Activated CD4-positive, alpha-beta T cell treated with anti-CD3 and anti-CD28 coated beads, Interleukin-2, amount 50 U/mL, for 24 hours (primary cell): Measurements from ENCODE around the gene RPS19.

Experiments used
- DNase-seq, 2 donors: peaks; one replicate each; pipeline ENCODE4 v3.0.0-alpha.2; 2020; ENCODE audit warnings: low read depth in 1 of 2, low spot score in 1 of 2

RPS19 gene

DNA sequence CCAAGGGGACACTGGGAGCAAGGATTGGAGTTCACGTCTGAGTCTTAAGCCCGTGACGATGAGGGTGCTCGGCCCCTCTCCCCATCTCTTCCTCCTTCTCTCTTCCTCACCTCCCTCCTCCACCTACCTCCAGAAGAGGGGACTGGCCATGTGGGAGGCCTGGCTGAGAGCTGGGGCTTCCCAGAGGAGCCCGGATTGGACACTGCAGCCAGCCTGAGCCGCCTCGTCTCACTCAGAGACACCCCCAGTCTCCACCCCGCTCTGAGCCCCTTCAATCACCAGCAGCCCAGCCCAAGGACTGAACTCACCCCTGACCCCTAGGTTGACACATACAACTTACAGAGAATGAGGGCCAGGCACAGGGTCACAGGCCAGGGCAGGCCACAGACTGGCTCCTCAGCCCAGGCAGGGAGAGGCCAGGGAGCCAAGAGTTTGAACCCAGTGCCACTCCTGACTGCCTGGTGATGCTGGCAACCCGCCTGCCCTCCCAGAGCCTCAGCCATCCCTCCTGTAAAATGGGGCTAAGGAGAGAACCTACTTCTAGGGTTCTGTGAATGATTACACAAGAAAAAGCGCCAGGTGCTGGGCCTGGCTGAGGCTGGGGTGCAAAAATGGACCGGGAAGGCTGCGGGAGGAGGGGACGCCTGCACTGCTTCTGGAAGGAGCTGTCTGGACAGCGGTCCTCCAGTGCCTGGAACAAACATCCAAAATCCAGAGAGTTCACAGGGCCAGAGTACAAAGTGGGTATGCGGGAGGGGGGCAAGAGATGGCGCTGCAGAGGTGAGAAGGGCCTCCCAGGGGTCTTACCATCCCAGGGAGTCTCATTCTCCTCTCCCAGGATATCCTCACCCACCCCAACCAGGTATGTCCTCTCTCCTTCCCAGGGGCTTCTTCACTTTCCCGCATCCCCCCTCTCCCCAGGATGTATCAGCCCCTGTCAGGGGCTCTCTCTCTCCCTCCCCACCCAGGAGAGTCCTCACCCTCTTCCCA is 18.2 kb downstream of the RPS19 start:
- DNase-seq, result no peak

- no peak for DNase-seq
Measured at GRCh38 chr19:41879080-41879479, 19.0 kb downstream of the RPS19 start.

DNA sequence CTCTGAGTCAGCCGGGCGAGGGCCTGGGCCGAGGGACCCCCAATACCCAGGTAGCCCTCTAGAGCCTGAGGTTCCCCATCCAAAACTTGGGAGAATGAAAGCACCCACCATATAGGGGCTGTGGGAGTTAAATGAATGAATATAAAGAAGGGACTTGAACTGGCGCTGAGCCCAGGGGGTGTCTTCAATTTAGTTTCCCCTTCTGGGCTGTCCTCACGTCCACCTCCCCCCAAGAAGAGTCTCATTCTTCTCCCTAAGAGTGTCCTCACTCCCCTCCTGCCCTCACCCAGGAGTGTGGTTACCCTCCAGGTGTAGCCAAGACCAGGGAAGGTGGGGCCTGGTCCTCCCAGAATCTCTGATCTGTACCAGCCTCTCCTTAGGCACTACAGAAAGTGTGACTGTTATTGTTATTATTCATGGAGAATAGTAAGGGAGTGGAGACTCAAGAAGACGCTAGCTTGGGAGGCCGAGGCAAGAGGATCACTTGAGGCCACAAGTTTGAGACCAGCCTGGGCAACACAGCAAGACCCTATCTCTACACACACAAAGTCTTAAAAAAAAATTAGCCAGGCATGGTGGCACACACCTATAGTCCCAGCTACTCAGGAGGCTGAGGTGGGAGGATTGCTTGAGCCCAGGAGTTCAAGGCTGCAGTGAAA is 19.7 kb downstream of the RPS19 start:
- no peak for DNase-seq

- no peak for DNase-seq
Measured at GRCh38 chr19:41880329-41880708, 20.3 kb downstream of the RPS19 start.

DNA sequence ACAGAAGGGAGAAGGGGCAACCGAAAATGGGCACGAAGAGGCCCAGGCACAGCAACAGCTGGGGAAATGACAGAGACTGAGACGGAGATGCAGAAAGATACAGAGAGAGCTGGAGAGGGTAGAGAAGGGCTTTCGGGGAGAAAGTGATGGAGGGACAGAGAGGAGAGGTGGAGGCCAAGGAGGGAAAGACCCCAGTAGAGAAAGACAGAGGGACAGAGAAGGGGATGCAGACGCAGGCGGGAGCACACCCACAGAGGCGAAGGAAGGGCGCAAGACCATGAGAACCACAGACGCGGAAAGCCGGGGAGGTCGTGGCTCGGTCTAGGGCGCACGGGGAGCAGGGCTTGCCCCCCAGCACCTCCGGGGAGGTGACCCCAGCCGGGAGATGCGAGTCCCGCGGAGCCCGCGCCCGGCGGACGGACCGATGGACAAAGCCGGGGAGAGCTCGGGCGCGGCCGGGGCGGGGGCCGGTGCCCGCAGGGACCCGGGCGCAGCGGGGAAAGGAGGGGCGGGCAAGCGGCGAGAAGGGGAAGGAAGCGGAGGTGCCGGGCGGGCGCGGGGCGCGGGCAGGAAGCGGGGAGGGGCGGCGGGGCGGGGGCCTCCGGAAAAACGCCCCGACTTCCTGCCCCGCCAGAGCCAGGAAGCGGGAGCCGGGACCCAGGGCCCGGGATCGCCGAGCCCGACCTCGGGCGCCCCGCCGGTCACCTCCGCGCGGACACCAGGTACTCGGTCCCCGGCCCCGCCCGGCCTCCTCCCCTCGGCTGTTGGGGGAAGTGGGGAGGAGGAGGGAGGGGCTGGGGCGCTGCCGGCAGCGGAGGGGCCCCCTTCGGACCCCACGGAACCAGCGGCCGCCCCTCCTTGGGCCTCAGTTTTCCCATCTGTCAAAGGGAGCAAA is 22.8 kb downstream of the RPS19 start, which contains the start of gene ARHGEF1:
TSS of gene ARHGEF1 (plus strand) at position 617 of the 895 bp plus-strand sequence. CDS start 4,899 bp downstream, outside the sequence.
- peak in 1 of 2 donors; percentile 50 for DNase-seq

DNA sequence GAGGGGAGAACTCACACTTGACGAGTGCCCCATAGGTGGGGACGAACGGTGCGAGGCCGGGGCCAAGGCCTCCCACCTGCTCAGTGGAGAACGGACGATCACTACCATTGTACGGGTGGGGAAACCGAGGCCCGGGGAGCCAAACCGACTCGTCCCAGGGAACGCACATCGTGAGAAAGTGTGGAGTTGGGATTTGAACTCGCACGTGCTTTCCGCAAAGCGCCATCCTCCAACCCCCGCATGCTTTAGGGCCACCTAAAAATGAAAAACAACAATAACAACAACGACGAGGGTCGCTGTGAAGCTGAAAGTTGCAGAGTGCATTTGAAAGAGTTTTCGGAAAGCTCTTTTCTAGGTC is 23.4 kb downstream of the RPS19 start:
- no peak for DNase-seq

GRCh38 chr19:41883821-41884733 is 24.0 kb downstream of the RPS19 start:
- DNase-seq, result peak; percentile 72 to 89

- DNase-seq, result peak in 1 of 2 donors; percentile 61
Measured at GRCh38 chr19:41886761-41887710, 27.0 kb downstream of the RPS19 start.

- DNase-seq, result peak; percentile 62 to 81
Measured at GRCh38 chr19:41887711-41888382, 27.8 kb downstream of the RPS19 start.

GRCh38 chr19:41888926-41889325 is 28.9 kb downstream of the RPS19 start:
- no peak for DNase-seq

- DNase-seq, result no peak
Measured at GRCh38 chr19:41889896-41890295, 29.8 kb downstream of the RPS19 start.

GRCh38 chr19:41890936-41891335 is 30.9 kb downstream of the RPS19 start:
- DNase-seq, result no peak

- DNase-seq, result no peak
Measured at GRCh38 chr19:41892173-41892902, 32.3 kb downstream of the RPS19 start.

DNA sequence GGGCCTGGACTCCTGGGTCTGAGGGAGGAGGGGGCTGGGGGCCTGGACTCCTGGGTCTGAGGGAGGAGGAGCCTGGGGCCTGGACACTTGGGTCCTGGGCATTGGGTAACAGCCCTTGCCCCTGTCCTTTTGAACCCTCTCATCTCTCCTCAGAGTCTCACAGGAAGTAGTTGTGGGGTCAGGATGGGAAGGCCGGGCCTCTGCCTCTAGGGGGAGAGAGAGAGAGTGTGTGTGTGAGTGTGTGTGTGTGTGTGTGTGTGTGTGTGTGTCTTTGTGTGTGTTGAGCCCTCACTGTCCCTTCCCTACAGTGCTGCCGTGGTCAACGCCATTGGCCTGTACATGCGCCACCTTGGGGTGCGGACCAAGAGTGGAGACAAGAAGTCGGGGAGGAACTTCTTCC is 33.8 kb downstream of the RPS19 start:
- DNase-seq, result no peak

GRCh38 chr19:41894350-41894749 is 34.3 kb downstream of the RPS19 start:
- DNase-seq, result no peak

DNA sequence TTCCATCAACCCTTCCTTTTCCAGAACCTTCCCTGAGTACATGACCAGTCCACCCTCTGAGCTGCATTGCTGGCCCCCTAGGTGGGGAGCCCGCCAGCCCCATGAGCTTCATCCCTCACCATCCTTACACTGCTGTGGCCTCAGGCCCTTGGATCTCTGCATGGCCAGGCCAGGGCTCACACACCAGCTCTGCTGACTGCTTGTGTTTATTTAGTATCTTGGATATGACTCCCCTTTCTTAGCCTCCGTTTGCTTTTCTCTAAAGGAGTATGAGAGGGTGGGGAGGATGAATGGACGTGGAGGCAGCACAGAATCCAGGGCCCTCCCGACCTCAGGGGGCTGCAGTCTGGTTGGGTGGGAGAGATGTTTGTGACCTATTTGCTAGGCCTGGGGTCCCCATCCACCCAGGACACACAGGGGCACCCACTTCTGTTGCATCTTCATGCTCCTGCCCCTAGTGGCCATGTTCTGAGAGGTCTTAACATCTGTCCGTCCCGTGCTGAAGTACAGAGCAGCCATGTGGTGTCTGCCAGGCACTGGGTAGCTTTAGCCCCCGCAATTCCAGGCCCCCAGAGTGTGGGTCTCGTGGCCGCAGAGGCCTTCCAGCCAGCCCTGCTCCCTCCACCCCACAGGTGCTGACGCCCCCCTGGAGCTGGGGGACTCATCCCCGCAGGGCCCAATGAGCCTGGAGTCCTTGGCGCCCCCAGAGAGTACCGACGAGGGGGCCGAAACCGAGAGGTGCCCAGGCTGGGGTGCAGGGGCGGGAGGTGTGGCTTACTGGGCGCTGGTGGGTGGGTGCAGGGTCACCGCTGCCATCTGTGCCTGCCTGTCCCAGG is 35.9 kb downstream of the RPS19 start:
- no peak for DNase-seq

DNA sequence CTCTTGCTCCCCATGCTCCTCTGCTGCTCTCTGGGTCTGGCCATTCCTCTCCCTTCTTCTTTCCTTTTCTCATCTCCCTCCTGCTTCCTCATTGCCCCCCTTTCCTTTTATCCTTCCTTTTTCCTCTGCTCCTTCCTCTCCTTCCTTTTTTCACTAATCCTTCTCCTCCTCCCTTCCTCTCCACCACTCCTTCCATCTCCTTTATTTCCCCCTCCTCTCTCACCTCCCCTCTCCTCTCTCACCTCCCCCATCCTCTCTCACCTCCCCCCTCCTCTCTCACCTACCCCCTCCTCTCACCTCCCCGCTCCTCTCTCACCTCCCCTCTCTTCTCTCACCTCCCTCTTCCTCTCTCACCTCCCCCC is 36.5 kb downstream of the RPS19 start:
- DNase-seq, result no peak
